Measurements from ENCODE around the gene MECP2. TPM values are rescaled to one million over a fixed set of nuclear protein-coding genes. Genes with fewer than 3 reads are reported as not detected.

The MECP2 gene
- polyA plus RNA-seq, 2 of the 4 experiments (the other 2 are of a cell fraction), result 17.7 to 19.2 TPM

DNA sequence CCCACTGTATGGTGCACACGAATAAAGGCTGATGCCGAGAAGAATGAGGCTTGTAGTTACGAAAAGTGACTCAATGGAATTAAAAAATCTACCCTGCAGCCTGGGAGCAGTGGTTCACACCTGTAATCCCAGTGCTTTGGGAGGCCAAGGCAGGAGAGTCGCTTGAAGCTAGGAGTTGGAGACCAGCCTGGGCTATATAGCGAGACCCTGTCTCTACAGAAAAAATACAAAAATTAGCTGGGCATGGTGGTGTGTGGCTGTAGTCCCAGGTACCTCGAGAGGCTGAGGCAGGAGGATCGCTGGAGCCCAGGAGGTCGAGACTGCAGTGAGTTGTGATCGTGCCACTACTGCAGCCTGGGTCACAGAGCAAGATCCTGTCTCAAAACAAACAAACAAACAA lies 34.8 kb upstream of the MECP2 start:
- Histone ChIP-seq H3K4me2 (no peak overlapping the region), H3K9me3 (no peaks in the 10 kb centered on the region), H3K4me3 (no peak overlapping the region), H3K4me1 (no peaks in the 10 kb centered on the region), H3K27ac (no peak overlapping the region)
- ATAC-seq, result no peak
- FAIRE-seq, result no peak
- WGBS (ENCODE audit: missing lambda C conversion rate), result 60% methylated on average over 9 of the region's 9 CpGs
- POLR2A ChIA-PET, result no interaction called here
- CTCF ChIA-PET, result no interaction called here
- DNase-seq (ENCODE audit: low read depth in 1 of 2, low spot score in 1 of 2), result no peak
- TF ChIP-seq SREBF2 (IDR thresholded peaks at IDR 0.05), result no peak
- no peak for TF ChIP-seq EP300 (IDR thresholded peaks at IDR 0.05)
- TF ChIP-seq CBX2 (IDR thresholded peaks at IDR 0.05; ENCODE audit: borderline replicate concordance, low read depth), result no peak
- no peak for TF ChIP-seq KDM5A (IDR thresholded peaks at IDR 0.05)
- TF ChIP-seq ATOH8 (CRISPR knock-in tag; IDR thresholded peaks at IDR 0.05; ENCODE audit: low read depth), result no peak

- no peaks in the 10 kb centered on the region for H3K9me3 ChIP-seq
- H3K4me1 ChIP-seq, result no peaks in the 10 kb centered on the region
- TF ChIP-seq NR3C1 (IDR thresholded peaks at IDR 0.05), result no peak
- TF ChIP-seq, protein P1, sequence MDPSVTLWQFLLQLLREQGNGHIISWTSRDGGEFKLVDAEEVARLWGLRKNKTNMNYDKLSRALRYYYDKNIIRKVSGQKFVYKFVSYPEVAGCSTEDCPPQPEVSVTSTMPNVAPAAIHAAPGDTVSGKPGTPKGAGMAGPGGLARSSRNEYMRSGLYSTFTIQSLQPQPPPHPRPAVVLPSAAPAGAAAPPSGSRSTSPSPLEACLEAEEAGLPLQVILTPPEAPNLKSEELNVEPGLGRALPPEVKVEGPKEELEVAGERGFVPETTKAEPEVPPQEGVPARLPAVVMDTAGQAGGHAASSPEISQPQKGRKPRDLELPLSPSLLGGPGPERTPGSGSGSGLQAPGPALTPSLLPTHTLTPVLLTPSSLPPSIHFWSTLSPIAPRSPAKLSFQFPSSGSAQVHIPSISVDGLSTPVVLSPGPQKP (IDR thresholded peaks at IDR 0.05; ENCODE audit: low read depth, low read length), result no peak
- no peak for TF ChIP-seq HOXB5 (CRISPR knock-in tag; IDR thresholded peaks at IDR 0.05)
- no peak for TF ChIP-seq RAD21 (conservative IDR thresholded peaks at IDR 0.05 in 1 of 2, IDR thresholded peaks at IDR 0.05 in 1 of 2)
- TF ChIP-seq MAZ (IDR thresholded peaks at IDR 0.05; ENCODE audit: borderline replicate concordance, low read depth, low read length), result no peak
- no peak for TF ChIP-seq EP300 (IDR thresholded peaks at IDR 0.05)
- TF ChIP-seq ZNF302 (CRISPR knock-in tag; IDR thresholded peaks at IDR 0.05), result no peak
- TF ChIP-seq HEYL (CRISPR knock-in tag; IDR thresholded peaks at IDR 0.05), result no peak
- TF ChIP-seq CEBPB (IDR thresholded peaks at IDR 0.05), result no peak
- TF ChIP-seq HES2 (IDR thresholded peaks at IDR 0.05), result no peak
- no peak for TF ChIP-seq ATOH8 (CRISPR knock-in tag; IDR thresholded peaks at IDR 0.05; ENCODE audit: low read depth)
- no peak for TF ChIP-seq FOSB (CRISPR knock-in tag; IDR thresholded peaks at IDR 0.05)
- no peak for TF ChIP-seq EHMT2 (IDR thresholded peaks at IDR 0.05; ENCODE audit: low read depth)
- TF ChIP-seq RARB (CRISPR knock-in tag; IDR thresholded peaks at IDR 0.05), result no peak
- no peak for TF ChIP-seq HOXB13 (CRISPR knock-in tag; IDR thresholded peaks at IDR 0.05; ENCODE audit: low read depth)
- no peak for TF ChIP-seq TP53 (CRISPR knock-in tag; IDR thresholded peaks at IDR 0.05)
- no peak for TF ChIP-seq GATA3 (IDR thresholded peaks at IDR 0.05; ENCODE audit: borderline replicate concordance)
- TF ChIP-seq, protein P2, sequence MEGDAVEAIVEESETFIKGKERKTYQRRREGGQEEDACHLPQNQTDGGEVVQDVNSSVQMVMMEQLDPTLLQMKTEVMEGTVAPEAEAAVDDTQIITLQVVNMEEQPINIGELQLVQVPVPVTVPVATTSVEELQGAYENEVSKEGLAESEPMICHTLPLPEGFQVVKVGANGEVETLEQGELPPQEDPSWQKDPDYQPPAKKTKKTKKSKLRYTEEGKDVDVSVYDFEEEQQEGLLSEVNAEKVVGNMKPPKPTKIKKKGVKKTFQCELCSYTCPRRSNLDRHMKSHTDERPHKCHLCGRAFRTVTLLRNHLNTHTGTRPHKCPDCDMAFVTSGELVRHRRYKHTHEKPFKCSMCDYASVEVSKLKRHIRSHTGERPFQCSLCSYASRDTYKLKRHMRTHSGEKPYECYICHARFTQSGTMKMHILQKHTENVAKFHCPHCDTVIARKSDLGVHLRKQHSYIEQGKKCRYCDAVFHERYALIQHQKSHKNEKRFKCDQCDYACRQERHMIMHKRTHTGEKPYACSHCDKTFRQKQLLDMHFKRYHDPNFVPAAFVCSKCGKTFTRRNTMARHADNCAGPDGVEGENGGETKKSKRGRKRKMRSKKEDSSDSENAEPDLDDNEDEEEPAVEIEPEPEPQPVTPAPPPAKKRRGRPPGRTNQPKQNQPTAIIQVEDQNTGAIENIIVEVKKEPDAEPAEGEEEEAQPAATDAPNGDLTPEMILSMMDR (IDR thresholded peaks at IDR 0.05), result no peak
- no peak for TF ChIP-seq RFX5 (IDR thresholded peaks at IDR 0.05)
- ATAC-seq (no peak), DNase-seq (ENCODE audit: low read depth in 1 of 2, low spot score in 1 of 2) (no peak), FAIRE-seq (no peak)
- no peak overlapping the region for H3K27ac ChIP-seq
- ChIA-PET CTCF (interaction anchor here (0.7 kb wide), 1 partner anchor 18 kb away, joined by 3 read pairs; no protein-coding TSS in a partner anchor), POLR2A (no interaction called here)
- 50% methylated on average over 4 of the region's 4 CpGs for WGBS (ENCODE audit: missing lambda C conversion rate)
- no peak overlapping the region for H3K4me2 ChIP-seq
- no peak overlapping the region for H3K4me3 ChIP-seq
Measured at GRCh38 chrX:154131955-154132354, 34.4 kb upstream of the MECP2 start.
